Ishikawa (cell line): ENCODE results near the gene WNT8A.

ENCODE experiments used
- CREB1 ChIP-seq: IDR thresholded peaks from 2 replicates; pipeline ENCODE4 v1.6.1; 2012; ENCODE audit warnings: low read depth
- EGR1 ChIP-seq: IDR thresholded peaks from 2 replicates; pipeline ENCODE4 v1.6.1; 2012
- EP300 ChIP-seq: IDR thresholded peaks from 2 replicates; pipeline ENCODE4 v1.6.1; 2012; ENCODE audit warnings: borderline replicate concordance
- FOXM1 ChIP-seq: IDR thresholded peaks from 2 replicates; pipeline ENCODE4 v1.6.1; 2012; ENCODE audit warnings: low read depth, borderline replicate concordance
- RAD21 ChIP-seq: IDR thresholded peaks from 2 replicates; pipeline ENCODE4 v1.6.1; 2012; ENCODE audit warnings: low read depth
- REST ChIP-seq: IDR thresholded peaks from 2 replicates; pipeline ENCODE4 v1.6.1; 2012; ENCODE audit warnings: low read depth, mild to moderate bottlenecking
- TAF1 ChIP-seq: IDR thresholded peaks from 2 replicates; pipeline ENCODE4 v1.6.1; 2012; ENCODE audit warnings: low read depth, mild to moderate bottlenecking
- TCF12 ChIP-seq: IDR thresholded peaks from 2 replicates; pipeline ENCODE4 v1.6.1; 2012; ENCODE audit warnings: low read depth
- YY1 ChIP-seq: IDR thresholded peaks from 2 replicates; pipeline ENCODE4 v1.6.1; 2012; ENCODE audit warnings: low read depth
- ZBTB7A ChIP-seq: IDR thresholded peaks from 2 replicates; pipeline ENCODE4 v1.6.1; 2012; ENCODE audit warnings: low read depth
- TF ChIP-seq, protein P1 (sequence below): IDR thresholded peaks from 2 replicates; pipeline ENCODE4 v1.6.1; 2012

DNA sequence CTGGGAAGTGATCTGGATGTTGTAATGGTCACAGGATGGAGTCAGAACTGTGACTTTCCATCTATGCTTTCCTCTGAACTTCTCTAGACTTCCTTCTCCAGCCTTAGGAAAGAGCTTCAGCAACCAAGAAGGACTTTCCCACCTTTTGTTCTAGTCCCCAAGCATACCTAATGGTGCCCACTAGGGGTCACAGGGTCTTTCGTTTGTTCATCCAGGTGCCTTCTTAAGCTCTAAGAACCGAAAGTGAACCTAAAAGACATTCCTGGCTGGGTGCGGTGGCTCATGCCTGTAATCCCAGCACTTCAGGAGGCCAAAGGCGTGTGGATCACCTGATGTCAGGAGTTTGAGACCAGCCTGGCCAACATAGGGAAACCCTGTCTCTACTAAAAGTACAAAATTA, 1.8 kb upstream of the WNT8A start:
- TF ChIP-seq REST: no peak
- TF ChIP-seq, protein P1, sequence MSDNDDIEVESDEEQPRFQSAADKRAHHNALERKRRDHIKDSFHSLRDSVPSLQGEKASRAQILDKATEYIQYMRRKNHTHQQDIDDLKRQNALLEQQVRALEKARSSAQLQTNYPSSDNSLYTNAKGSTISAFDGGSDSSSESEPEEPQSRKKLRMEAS: no peak
- no peak for TF ChIP-seq TAF1
- TF ChIP-seq EGR1: no peak
- TF ChIP-seq RAD21: no peak
- no peak for TF ChIP-seq EP300
- TF ChIP-seq FOXM1: no peak
- TF ChIP-seq ZBTB7A: no peak
- no peak for TF ChIP-seq CREB1
- no peak for TF ChIP-seq YY1
- no peak for TF ChIP-seq TCF12
